ENCODE data around the gene MUS81. TPM values are rescaled to one million over a fixed set of nuclear protein-coding genes. Genes with fewer than 3 reads are reported as not detected.

MUS81 gene
- total and polyA plus RNA-seq, 9 of the 15 experiments (the other 6 are each of a cell fraction or from before 2014, with no cell fraction given) = 13.4 to 118 (median 53.7) TPM

DNA sequence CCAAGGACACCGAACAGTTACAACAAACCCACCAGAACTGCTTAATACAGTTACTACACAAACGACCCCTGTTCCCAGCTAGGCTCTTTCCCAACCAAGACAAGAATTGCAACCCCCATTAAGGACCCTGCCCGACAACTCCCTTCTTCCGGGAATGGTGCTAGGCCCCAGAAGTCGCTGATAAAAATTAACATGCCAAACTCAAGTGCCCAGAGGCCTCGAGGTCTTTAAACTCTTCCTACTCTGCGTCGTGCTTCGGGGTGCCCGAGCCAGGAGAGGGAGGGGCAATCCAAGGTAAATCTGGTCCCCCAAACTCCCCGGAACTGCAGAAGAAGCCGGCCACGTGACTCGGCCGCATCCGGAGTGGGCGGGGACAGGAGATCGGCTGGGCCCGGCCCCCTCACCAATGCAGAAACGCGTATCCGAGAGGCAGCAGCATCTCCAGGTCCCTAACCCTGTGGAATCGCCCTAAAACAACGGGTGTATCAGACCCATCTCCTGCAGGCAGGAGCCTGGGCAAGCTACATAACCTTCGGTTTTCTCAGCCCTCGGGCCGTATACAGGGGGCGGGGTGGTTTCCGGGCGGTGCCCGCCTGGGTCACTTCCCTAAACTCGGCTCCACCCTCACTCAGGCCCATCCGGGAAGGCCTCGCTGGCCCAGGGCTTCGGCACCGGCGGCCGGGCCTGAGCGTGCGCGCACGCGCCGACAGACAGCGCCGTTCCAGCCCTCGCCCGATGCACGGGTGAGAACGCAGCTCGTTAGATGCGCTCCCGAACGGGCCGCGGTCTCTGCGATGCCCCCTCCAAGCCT lies 3.3 kb upstream of the MUS81 start (continued):
- TF ChIP-seq PPARD (CRISPR knock-in tag; IDR thresholded peaks at IDR 0.05) (no peak), HMG20B (CRISPR knock-in tag; IDR thresholded peaks at IDR 0.05) (no peak), ZFP36 (IDR thresholded peaks at IDR 0.05; ENCODE audit: low read depth, low read length, partially characterized antibody) (no peak), FOXA3 (CRISPR knock-in tag; conservative IDR thresholded peaks at IDR 0.05 in 1 of 2, IDR thresholded peaks at IDR 0.05 in 1 of 2) (0 out of 4 replicates have a peak, but pooled peaks of 1 of the 2 experiments have one; percentile 15), EWSR1 (IDR thresholded peaks at IDR 0.05; ENCODE audit: borderline replicate concordance, low read depth, partially characterized antibody) (no peak), RB1 (IDR thresholded peaks at IDR 0.05; ENCODE audit: low read depth) (no peak), POLR2A (conservative IDR thresholded peaks at IDR 0.05) (peak; percentile 71), ZNF408 (CRISPR knock-in tag; IDR thresholded peaks at IDR 0.05; ENCODE audit: low read depth) (no peak), ETV5 (CRISPR knock-in tag; IDR thresholded peaks at IDR 0.05; ENCODE audit: low read depth) (peak; percentile 86), ZNF217 (CRISPR knock-in tag; IDR thresholded peaks at IDR 0.05) (no peak), TFAP4 (CRISPR knock-in tag; IDR thresholded peaks at IDR 0.05; ENCODE audit: borderline replicate concordance) (peak; percentile 82; the same call in 1 of the 2 replicates), ZFP91 (CRISPR knock-in tag; IDR thresholded peaks at IDR 0.05) (no peak), ZFP1 (CRISPR knock-in tag; IDR thresholded peaks at IDR 0.05) (no peak), NR1H2 (CRISPR knock-in tag; IDR thresholded peaks at IDR 0.05) (peak; percentile 87; the same call in 1 of the 2 replicates), HNRNPLL (IDR thresholded peaks at IDR 0.05; ENCODE audit: low read depth, low read length, poor library complexity, severe bottlenecking) (no peak), ZSCAN32 (CRISPR knock-in tag; IDR thresholded peaks at IDR 0.05) (no peak), XRCC3 (IDR thresholded peaks at IDR 0.05) (no peak), PCBP1 (IDR thresholded peaks at IDR 0.05; ENCODE audit: low read depth, low read length, poor library complexity, severe bottlenecking) (no peak), MAFF (IDR thresholded peaks at IDR 0.05; ENCODE audit: low read length) (no peak), BRCA1 (IDR thresholded peaks at IDR 0.05) (no peak), BRCA1 (CRISPR knock-in tag; IDR thresholded peaks at IDR 0.05) (0 out of 2 replicates have a peak, but pooled peaks have one; percentile 17), SREBF2 (CRISPR knock-in tag; IDR thresholded peaks at IDR 0.05) (no peak)
- TF ChIP-seq, protein P1, sequence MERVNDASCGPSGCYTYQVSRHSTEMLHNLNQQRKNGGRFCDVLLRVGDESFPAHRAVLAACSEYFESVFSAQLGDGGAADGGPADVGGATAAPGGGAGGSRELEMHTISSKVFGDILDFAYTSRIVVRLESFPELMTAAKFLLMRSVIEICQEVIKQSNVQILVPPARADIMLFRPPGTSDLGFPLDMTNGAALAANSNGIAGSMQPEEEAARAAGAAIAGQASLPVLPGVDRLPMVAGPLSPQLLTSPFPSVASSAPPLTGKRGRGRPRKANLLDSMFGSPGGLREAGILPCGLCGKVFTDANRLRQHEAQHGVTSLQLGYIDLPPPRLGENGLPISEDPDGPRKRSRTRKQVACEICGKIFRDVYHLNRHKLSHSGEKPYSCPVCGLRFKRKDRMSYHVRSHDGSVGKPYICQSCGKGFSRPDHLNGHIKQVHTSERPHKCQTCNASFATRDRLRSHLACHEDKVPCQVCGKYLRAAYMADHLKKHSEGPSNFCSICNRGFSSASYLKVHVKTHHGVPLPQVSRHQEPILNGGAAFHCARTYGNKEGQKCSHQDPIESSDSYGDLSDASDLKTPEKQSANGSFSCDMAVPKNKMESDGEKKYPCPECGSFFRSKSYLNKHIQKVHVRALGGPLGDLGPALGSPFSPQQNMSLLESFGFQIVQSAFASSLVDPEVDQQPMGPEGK (CRISPR knock-in tag; IDR thresholded peaks at IDR 0.05; ENCODE audit: borderline replicate concordance) = no peak
- TF ChIP-seq, protein P2, sequence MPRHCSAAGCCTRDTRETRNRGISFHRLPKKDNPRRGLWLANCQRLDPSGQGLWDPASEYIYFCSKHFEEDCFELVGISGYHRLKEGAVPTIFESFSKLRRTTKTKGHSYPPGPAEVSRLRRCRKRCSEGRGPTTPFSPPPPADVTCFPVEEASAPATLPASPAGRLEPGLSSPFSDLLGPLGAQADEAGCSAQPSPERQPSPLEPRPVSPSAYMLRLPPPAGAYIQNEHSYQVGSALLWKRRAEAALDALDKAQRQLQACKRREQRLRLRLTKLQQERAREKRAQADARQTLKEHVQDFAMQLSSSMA (CRISPR knock-in tag; IDR thresholded peaks at IDR 0.05) = 0 out of 2 replicates have a peak, but pooled peaks have one; percentile 7
